ENCODE data around the gene SLC9A6. TPM values are rescaled to one million over a fixed set of nuclear protein-coding genes. Genes with fewer than 3 reads are reported as not detected.

SLC9A6 gene
- total and polyA plus RNA-seq, 2 of the 8 experiments (the other 6 are each of a cell fraction or from before 2014, with no cell fraction given) = 8.0 to 14.1 TPM

DNA sequence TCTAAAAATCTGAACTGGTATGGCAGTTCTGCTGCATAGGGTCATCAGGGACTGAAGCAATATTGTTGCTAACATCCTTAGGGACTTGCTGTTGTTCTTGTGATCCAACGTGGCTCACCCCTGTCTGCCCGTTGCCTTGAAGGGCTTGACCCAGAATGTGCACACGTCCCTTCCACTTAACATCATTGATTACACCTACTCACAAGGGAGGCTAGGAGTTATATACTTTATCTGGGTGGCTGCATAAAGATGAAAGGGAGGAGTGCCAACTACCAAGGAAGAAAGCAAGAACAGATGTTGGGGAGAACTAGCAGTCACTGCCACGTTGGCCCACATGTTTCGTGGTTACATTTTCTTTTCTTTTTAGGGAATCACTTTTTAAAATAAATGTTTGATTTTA lies 34.0 kb downstream of the SLC9A6 start:
- ChIA-PET POLR2A (ENCODE audit: partially characterized antibody) (no interaction called here), CTCF (ENCODE audit: partially characterized antibody) (interaction anchor here (2.2 kb wide), 1 partner anchor 8 kb away, joined by 9 read pairs; no protein-coding TSS in a partner anchor)
- Histone ChIP-seq H3K9me3 (ENCODE audit: insufficient read depth in 2 of 2, low read depth in 1 of 2, low read length in 1 of 2) (no peaks in the 10 kb centered on the region), H3K4ac (replicated peaks; ENCODE audit: insufficient read length, low read depth, low read length) (no peak overlapping the region), H4K5ac (ENCODE audit: insufficient read length, low read depth, low read length) (no peak overlapping the region), H3K79me1 (ENCODE audit: low read depth, low read length) (no peaks in the 10 kb centered on the region), H3K4me1 (replicated peaks in 1 of 4; ENCODE audit: control insufficient read depth in 3 of 4, insufficient read depth in 4 of 4, low read length in 3 of 4) (no peaks in the 10 kb centered on the region), H2AK5ac (ENCODE audit: low read depth, low read length) (no peak overlapping the region), H2BK5ac (ENCODE audit: low read depth, low read length) (no peak overlapping the region), H3K14ac (ENCODE audit: insufficient read length) (no peak overlapping the region), H3K4me3 (ENCODE audit: extremely low read depth in 1 of 4, insufficient read depth in 2 of 4, low read depth in 3 of 4, low read length in 4 of 4) (no peak overlapping the region), H2AFZ (ENCODE audit: low read length) (no peak overlapping the region), H4K8ac (ENCODE audit: extremely low read depth, insufficient read depth, low read length) (no peak overlapping the region), H3K56ac (replicated peaks; ENCODE audit: insufficient read length, low read depth, low read length) (no peak overlapping the region), H3K36me3 (ENCODE audit: control insufficient read depth in 2 of 4, insufficient read depth in 4 of 4, low read length in 3 of 4) (peaks cover 0 to 8% (median 1%) of the 10 kb centered on the region in 4 experiments; a peak in 3 of 8 replicates), H3K23me2 (ENCODE audit: low read depth, low read length) (no peaks in the 10 kb centered on the region), H4K20me1 (replicated peaks in 1 of 2; ENCODE audit: control insufficient read depth in 1 of 2, insufficient read depth in 2 of 2, low read length in 2 of 2) (no peaks in the 10 kb centered on the region), H2BK12ac (ENCODE audit: low read depth, low read length) (no peak overlapping the region), H3K9ac (replicated peaks in 1 of 4; ENCODE audit: extremely low read depth in 1 of 4, low read depth in 3 of 4, low read length in 3 of 4) (no peak overlapping the region), H4K91ac (replicated peaks; ENCODE audit: insufficient read length, low read length) (no peak overlapping the region), H3K18ac (ENCODE audit: extremely low read depth, low read length) (no peak overlapping the region), H2BK120ac (replicated peaks; ENCODE audit: low read depth, low read length) (no peak overlapping the region), H3K79me2 (ENCODE audit: control insufficient read depth in 1 of 2, insufficient read depth in 2 of 2, low read length in 2 of 2) (no peaks in the 10 kb centered on the region), H3K27ac (ENCODE audit: low read depth, low read length) (no peak overlapping the region), H2BK20ac (ENCODE audit: low read length) (no peak overlapping the region), H3K27me3 (replicated peaks in 1 of 4; ENCODE audit: control insufficient read depth in 3 of 4, extremely low read depth in 1 of 4, insufficient read depth in 3 of 4, low read length in 3 of 4) (no peaks in the 10 kb centered on the region), H3K23ac (ENCODE audit: insufficient read length) (no peak overlapping the region), H2BK15ac (ENCODE audit: low read length) (no peak overlapping the region), H3K4me2 (ENCODE audit: insufficient read depth in 1 of 2, low read depth in 2 of 2, low read length in 2 of 2) (no peak overlapping the region)
- DNase-seq (ENCODE audit: low read depth in 1 of 2, low spot score in 2 of 2) (no peak), FAIRE-seq (no peak)
- TF ChIP-seq SP1 (IDR thresholded peaks at IDR 0.05; ENCODE audit: low read depth, low read length) = no peak
- WGBS, 2 experiments (ENCODE audit: extremely low coverage in 1 of 2, insufficient coverage in 1 of 2, insufficient read length in 1 of 2, insufficient replicate concordance in 2 of 2, low coverage in 1 of 2, low lambda C conversion rate in 2 of 2, missing lambda C conversion rate in 1 of 2) = 81% methylated on average over 3 of the region's 5 CpGs; no CpG with 5 or more reads in 1 of the 2 experiments
